ENCODE measurements around the gene INPP5D. TPM values are rescaled to one million over a fixed set of nuclear protein-coding genes. Genes with fewer than 3 reads are reported as not detected.

Gene INPP5D
- total and polyA plus RNA-seq, 2 donors (not counting 1 experiment from before 2014, with no cell fraction given): 152 to 444 TPM

GRCh38 chr2:233247116-233247515 is 187.0 kb downstream of the INPP5D start:
- H3K4me1 Mint-ChIP-seq: peaks cover 23% of the 10 kb centered on the region
- ChIA-PET POLR2A (no interaction called here), CTCF (no interaction called here)
- H3K27ac Mint-ChIP-seq: peak overlapping the region; percentile 0
- no peak for DNase-seq
- Histone ChIP-seq H3K27me3 (replicated peaks in 1 of 4; ENCODE audit: control extremely low read depth in 1 of 4, control insufficient read depth in 3 of 4, insufficient read depth in 4 of 4, low read length in 3 of 4) (no peaks in the 10 kb centered on the region), H2AFZ (ENCODE audit: insufficient read depth, low read depth, low read length, poor library complexity, severe bottlenecking) (no peak overlapping the region), H4K20me1 (ENCODE audit: control insufficient read depth, insufficient read depth, low read length, poor library complexity, severe bottlenecking) (no peaks in the 10 kb centered on the region), H3K9ac (ENCODE audit: low read length) (no peak overlapping the region), H3K4me1 (ENCODE audit: control insufficient read depth in 2 of 2, insufficient read depth in 2 of 2, low read length in 2 of 2) (peaks cover 10 to 12% of the 10 kb centered on the region in 2 donors), H3K36me3 (replicated peaks in 1 of 2; ENCODE audit: control extremely low read depth in 1 of 2, control insufficient read depth in 1 of 2, extremely low read depth in 1 of 2, insufficient read depth in 2 of 2, low read length in 1 of 2) (no peaks in the 10 kb centered on the region), H3K27ac (ENCODE audit: low read length in 2 of 2) (no peak overlapping the region), H3K4me3 (ENCODE audit: control extremely low read depth in 1 of 5, extremely low read depth in 1 of 5, insufficient read depth in 1 of 5, low read depth in 2 of 5, low read length in 4 of 5) (no peak overlapping the region), H3K9me3 (ENCODE audit: control extremely low read depth in 1 of 3, control insufficient read depth in 2 of 3, insufficient read depth in 1 of 3, low read length in 2 of 3) (no peaks in the 10 kb centered on the region), H3K4me2 (replicated peaks; ENCODE audit: low read depth, low read length, poor library complexity, severe bottlenecking) (no peak overlapping the region), H3K79me2 (ENCODE audit: control insufficient read depth, insufficient read depth, low read length) (peaks cover 7% of the 10 kb centered on the region)
- no peak for TF ChIP-seq EZH2 (IDR thresholded peaks at IDR 0.05; ENCODE audit: borderline replicate concordance, insufficient read depth, low read depth, low read length, poor library complexity, severe bottlenecking)
- ATAC-seq (ENCODE audit: low read depth): no peak
- WGBS (ENCODE audit: insufficient coverage): no CpG with 5 or more reads among the region's 2 CpGs
- H3K27me3 Mint-ChIP-seq: no peaks in the 10 kb centered on the region
- intact Hi-C loops (cut with micrococcal nuclease): no loop called here
- H3K9me3 Mint-ChIP-seq (ENCODE audit: insufficient read depth): no peaks in the 10 kb centered on the region
- H3K4me3 Mint-ChIP-seq: no peak overlapping the region

DNA sequence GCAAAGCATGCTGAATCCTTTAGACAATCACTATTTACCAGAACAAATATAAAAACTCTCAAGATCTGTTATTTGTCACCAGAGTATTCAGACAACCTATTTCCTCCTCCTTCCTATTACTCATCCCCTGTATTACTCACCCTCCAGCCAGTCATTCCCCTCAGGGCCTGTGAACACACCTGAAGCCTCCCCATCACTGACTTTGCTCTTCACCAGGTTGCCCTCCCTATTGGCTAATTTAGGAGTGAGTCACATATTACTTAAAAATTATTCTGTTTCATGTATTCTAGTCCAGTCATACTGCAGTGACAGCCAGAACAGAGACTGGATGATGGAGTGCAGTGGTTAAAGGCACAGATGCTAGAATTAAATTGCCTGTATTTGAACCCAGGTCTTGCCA is 187.6 kb downstream of the INPP5D start:
- Histone ChIP-seq H2AFZ (ENCODE audit: insufficient read depth, low read depth, low read length, poor library complexity, severe bottlenecking) (no peak overlapping the region), H3K27ac (ENCODE audit: low read length in 2 of 2) (no peak overlapping the region), H3K4me3 (ENCODE audit: control extremely low read depth in 1 of 5, extremely low read depth in 1 of 5, insufficient read depth in 1 of 5, low read depth in 2 of 5, low read length in 4 of 5) (no peak overlapping the region), H3K9ac (ENCODE audit: low read length) (no peak overlapping the region), H3K36me3 (replicated peaks in 1 of 2; ENCODE audit: control extremely low read depth in 1 of 2, control insufficient read depth in 1 of 2, extremely low read depth in 1 of 2, insufficient read depth in 2 of 2, low read length in 1 of 2) (no peaks in the 10 kb centered on the region), H3K4me2 (replicated peaks; ENCODE audit: low read depth, low read length, poor library complexity, severe bottlenecking) (no peak overlapping the region), H4K20me1 (ENCODE audit: control insufficient read depth, insufficient read depth, low read length, poor library complexity, severe bottlenecking) (peaks cover 5% of the 10 kb centered on the region), H3K9me3 (ENCODE audit: control extremely low read depth in 1 of 3, control insufficient read depth in 2 of 3, insufficient read depth in 1 of 3, low read length in 2 of 3) (no peaks in the 10 kb centered on the region), H3K4me1 (ENCODE audit: control insufficient read depth in 2 of 2, insufficient read depth in 2 of 2, low read length in 2 of 2) (peaks cover 12 to 13% of the 10 kb centered on the region in 2 donors), H3K27me3 (replicated peaks in 1 of 4; ENCODE audit: control extremely low read depth in 1 of 4, control insufficient read depth in 3 of 4, insufficient read depth in 4 of 4, low read length in 3 of 4) (no peaks in the 10 kb centered on the region), H3K79me2 (ENCODE audit: control insufficient read depth, insufficient read depth, low read length) (peaks cover 13% of the 10 kb centered on the region)
- no peak for ATAC-seq (ENCODE audit: low read depth)
- peaks cover 22% of the 10 kb centered on the region for H3K4me1 Mint-ChIP-seq
- no peak overlapping the region for H3K4me3 Mint-ChIP-seq
- H3K9me3 Mint-ChIP-seq (ENCODE audit: insufficient read depth): no peaks in the 10 kb centered on the region
- ChIA-PET POLR2A (no interaction called here), CTCF (no interaction called here)
- no peak for TF ChIP-seq CTCF (IDR thresholded peaks at IDR 0.05)
- TF ChIP-seq EZH2 (IDR thresholded peaks at IDR 0.05; ENCODE audit: borderline replicate concordance, insufficient read depth, low read depth, low read length, poor library complexity, severe bottlenecking): no peak
- intact Hi-C loops (cut with micrococcal nuclease): no loop called here
- no peak overlapping the region for H3K27ac Mint-ChIP-seq
- H3K27me3 Mint-ChIP-seq: no peaks in the 10 kb centered on the region
- DNase-seq: no peak
